HG02973 (cell line): ENCODE measurements around the gene DACT3.

Experiments
- ATAC-seq: cut with Tn5 transposase; IDR thresholded peaks from one replicate; pipeline ENCODE4 v1.9.1; 2021; ENCODE audit warnings: moderate library complexity; ENCODE audit not compliant: unreplicated experiment

DACT3 gene

GRCh38 chr19:46668662-46669061 lies 7.7 kb upstream of the DACT3 start:
- no peak for ATAC-seq

- ATAC-seq: no peak
Observed at GRCh38 chr19:46665072-46665471, 4.1 kb upstream of the DACT3 start.

GRCh38 chr19:46661735-46662592 lies 982 bp upstream of the DACT3 start:
- ATAC-seq: no peak

GRCh38 chr19:46660551-46661019 lies 397 bp downstream of the DACT3 start:
- no peak for ATAC-seq

- no peak for ATAC-seq
Observed at GRCh38 chr19:46660008-46660517, 919 bp downstream of the DACT3 start.

- no peak for ATAC-seq
Observed at GRCh38 chr19:46659151-46660007, 1.6 kb downstream of the DACT3 start.

- ATAC-seq: no peak
Observed at GRCh38 chr19:46656541-46656940, 4.4 kb downstream of the DACT3 start.

GRCh38 chr19:46654621-46655152 lies 6.3 kb downstream of the DACT3 start:
- no peak for ATAC-seq

GRCh38 chr19:46650445-46650844 lies 10.5 kb downstream of the DACT3 start:
- ATAC-seq: no peak

GRCh38 chr19:46648961-46649960 lies 11.7 kb downstream of the DACT3 start:
- no peak for ATAC-seq

- ATAC-seq: no peak
Observed at GRCh38 chr19:46648060-46648960, 12.7 kb downstream of the DACT3 start.

GRCh38 chr19:46646402-46646801 lies 14.6 kb downstream of the DACT3 start:
- no peak for ATAC-seq

- ATAC-seq: no peak
Observed at GRCh38 chr19:46644720-46645119, 16.3 kb downstream of the DACT3 start.

- ATAC-seq: no peak
Observed at GRCh38 chr19:46640656-46641055, 20.3 kb downstream of the DACT3 start.

GRCh38 chr19:46639358-46640182 lies 21.4 kb downstream of the DACT3 start:
- ATAC-seq: no peak

- ATAC-seq: no peak
Observed at GRCh38 chr19:46637224-46637623, 23.8 kb downstream of the DACT3 start.

- ATAC-seq: no peak
Observed at GRCh38 chr19:46635920-46636761, 24.8 kb downstream of the DACT3 start, which contains the start of gene GNG8. Gene GNG8, minus strand, starts transcription at chr19:46636202. Its CDS starts 1,520 bp downstream, at chr19:46634682.
